Measurements from ENCODE around the gene SERPINF2.
"Not testable (repeated sequence)": the region's sequence is repeated elsewhere in the genome, so short reads cannot be mapped to it uniquely, and the experiment has no call there.

SERPINF2 gene

GRCh38 chr17:1792495-1793446, 50.1 kb downstream of the SERPINF2 start:
- DNase-seq: no peak

DNA sequence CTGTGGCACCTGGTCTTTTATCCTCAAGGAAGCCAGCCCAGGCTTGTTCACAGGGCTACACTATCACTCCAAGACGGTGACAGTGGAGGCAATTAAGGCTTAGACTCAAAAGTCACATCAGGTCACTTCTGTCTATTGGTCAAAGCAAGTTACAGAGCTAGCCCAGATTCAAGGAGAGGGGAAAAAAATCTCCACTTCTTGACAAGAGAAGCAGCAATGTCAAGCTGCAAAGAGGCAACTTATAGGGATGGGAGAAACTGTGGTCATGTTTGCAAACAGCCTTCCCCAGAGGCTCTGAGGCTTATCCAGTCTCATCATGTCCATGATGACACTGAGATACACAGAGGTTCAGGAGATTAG, 50.8 kb downstream of the SERPINF2 start:
- no peak for DNase-seq

- DNase-seq: no peak
Measured at GRCh38 chr17:1796800-1797199, 54.1 kb downstream of the SERPINF2 start.

- no peak for DNase-seq
Measured at GRCh38 chr17:1797323-1797722, 54.7 kb downstream of the SERPINF2 start.

DNA sequence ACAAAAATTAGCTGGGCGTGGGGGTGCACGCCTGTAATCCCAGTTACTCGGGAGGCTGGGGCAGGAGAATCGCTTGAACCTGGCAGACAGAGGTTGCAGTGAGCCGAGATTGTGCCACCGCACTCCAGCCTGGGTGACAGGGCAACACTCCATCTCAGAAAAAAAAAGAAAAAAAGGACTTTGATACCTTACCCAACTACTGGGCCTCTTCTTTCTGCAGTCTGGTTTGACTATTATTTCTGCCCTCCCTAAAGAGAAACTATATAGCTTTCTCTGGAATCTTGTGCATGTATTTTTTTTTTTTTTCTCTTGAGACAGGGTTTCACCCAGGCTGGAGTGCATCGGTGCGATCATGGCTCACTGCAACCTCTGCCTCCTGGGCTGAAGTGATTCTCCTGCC, 55.2 kb downstream of the SERPINF2 start:
- DNase-seq: not testable (repeated sequence)

GRCh38 chr17:1800240-1800639, 57.6 kb downstream of the SERPINF2 start:
- DNase-seq: no peak

- DNase-seq: no peak
Measured at GRCh38 chr17:1800712-1801111, 58.0 kb downstream of the SERPINF2 start.

- no peak for DNase-seq
Measured at GRCh38 chr17:1802429-1802828, 59.8 kb downstream of the SERPINF2 start.

GRCh38 chr17:1803280-1803679, 60.6 kb downstream of the SERPINF2 start:
- DNase-seq: no peak

Measured in NCI-H524 (cell line).